HG03442 (cell line): Measurements from ENCODE around the gene RAB11B.
"Not testable (repeated sequence)": the region's sequence is repeated elsewhere in the genome, so short reads cannot be mapped to it uniquely, and the experiment has no call there.

Experiments
- ATAC-seq: cut with Tn5 transposase; IDR thresholded peaks from one replicate; pipeline ENCODE4 v1.9.1; 2021; ENCODE audit warnings: mild to moderate bottlenecking, moderate library complexity; ENCODE audit not compliant: unreplicated experiment

RAB11B gene

DNA sequence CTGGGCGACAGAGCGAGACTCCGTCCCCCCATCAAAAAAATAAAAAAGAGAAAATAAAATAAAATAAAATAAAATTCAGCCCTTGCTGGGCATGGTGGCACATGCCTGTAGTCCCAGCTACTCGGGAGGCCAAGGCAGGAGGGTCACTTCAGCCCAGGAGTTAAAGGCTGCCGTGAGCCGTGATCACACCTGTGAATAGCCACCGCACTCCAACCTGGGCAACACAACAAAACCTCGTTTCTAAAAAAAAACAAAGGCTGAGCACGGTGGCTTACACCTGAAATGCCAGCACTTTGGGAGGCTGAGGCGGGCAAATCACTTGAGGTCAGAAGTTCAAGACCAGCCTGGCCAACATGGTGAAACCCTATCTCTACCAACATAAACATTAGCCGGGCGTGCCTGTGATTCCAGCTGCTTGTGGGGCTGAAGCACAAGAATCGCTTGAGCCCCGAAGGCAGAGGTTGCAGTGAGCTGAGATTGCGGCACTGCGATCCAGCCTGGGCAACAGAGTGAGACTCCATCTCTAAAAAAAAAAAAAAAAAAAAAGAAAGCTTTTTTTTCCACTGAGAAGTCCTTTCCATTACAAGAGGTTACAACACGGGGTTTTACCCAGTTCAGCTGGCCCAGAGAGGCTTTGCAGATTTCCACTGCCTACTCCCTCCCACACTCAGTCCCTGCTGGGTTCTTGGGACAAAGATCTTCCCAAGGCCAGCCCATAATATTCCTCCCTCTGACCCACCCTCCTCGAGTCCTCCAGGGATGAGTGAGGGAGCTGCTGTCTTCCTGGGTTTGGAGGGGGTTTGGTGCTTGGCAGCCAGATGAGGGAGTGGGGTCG is 19.8 kb upstream of the RAB11B start:
- no peak for ATAC-seq

DNA sequence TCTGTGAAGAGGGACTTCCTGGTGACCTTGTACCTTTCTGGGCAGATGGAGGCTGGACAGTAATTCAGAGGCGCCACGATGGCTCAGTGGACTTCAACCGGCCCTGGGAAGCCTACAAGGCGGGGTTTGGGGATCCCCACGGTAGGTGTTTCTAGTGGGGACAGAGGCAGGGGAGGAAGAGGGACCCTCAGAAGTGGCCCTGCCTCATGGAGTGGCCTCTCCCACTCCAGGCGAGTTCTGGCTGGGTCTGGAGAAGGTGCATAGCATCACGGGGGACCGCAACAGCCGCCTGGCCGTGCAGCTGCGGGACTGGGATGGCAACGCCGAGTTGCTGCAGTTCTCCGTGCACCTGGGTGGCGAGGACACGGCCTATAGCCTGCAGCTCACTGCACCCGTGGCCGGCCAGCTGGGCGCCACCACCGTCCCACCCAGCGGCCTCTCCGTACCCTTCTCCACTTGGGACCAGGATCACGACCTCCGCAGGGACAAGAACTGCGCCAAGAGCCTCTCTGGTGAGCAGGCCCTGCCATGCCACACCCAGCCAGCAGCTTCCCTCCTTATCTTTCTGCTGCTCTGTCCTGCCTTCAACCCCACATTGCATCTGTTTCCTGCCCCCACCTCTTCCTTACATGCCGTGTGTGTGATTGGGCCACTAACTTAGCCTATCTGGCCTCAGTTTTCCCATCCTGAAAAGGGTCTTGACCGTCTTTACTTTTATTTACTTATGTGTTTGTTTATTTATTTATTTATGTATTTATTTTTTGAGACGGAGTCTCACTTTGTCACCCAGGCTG is 19.0 kb upstream of the RAB11B start:
- ATAC-seq: no peak

DNA sequence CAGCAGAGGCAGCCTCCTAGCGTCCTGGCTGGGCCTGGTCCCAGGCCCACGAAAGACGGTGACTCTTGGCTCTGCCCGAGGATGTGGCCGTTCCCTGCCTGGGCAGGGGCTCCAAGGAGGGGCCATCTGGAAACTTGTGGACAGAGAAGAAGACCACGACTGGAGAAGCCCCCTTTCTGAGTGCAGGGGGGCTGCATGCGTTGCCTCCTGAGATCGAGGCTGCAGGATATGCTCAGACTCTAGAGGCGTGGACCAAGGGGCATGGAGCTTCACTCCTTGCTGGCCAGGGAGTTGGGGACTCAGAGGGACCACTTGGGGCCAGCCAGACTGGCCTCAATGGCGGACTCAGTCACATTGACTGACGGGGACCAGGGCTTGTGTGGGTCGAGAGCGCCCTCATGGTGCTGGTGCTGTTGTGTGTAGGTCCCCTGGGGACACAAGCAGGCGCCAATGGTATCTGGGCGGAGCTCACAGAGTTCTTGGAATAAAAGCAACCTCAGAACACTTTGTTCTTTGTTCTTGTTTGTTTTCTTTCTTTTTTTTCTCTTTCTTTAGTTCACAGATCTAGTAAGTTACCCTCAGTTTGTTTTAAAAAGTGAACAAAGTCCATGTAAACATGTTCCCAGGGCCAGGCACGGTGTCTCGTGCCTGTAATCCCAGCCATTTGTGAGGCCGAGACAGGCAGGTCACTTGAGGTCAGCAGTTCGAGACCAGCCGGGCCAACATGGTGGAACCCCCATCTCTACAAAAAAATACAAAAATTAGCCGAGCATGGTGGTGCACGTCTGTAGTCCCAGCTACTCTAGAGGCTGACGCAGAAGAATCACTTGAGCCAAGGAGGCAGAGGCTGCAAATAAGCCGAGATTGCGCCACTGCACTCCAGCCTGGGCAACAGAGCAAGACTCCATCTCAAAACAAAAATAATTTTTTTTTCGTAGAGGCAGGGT is 16.0 kb upstream of the RAB11B start:
- ATAC-seq: no peak

DNA sequence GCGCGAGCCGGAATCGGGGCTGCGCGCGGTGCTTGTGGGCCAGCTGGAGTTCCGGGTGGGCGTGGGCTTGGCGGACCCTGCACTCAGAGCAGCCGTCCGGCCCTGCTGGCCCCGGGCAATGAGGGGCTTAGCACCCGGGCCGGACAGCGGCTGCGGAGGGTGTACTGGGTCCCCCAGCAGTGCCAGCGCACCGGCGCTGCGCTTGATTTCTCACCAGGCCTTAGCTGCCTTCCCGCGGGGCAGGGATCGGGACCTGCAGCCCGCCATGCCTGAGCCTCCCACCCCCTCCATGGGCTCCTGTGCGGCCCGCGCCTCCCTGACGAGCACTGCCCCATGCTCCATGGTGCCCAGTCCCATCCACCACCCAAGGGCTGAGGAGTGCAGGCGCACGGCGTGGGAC is 14.4 kb upstream of the RAB11B start:
- not testable (repeated sequence) for ATAC-seq

DNA sequence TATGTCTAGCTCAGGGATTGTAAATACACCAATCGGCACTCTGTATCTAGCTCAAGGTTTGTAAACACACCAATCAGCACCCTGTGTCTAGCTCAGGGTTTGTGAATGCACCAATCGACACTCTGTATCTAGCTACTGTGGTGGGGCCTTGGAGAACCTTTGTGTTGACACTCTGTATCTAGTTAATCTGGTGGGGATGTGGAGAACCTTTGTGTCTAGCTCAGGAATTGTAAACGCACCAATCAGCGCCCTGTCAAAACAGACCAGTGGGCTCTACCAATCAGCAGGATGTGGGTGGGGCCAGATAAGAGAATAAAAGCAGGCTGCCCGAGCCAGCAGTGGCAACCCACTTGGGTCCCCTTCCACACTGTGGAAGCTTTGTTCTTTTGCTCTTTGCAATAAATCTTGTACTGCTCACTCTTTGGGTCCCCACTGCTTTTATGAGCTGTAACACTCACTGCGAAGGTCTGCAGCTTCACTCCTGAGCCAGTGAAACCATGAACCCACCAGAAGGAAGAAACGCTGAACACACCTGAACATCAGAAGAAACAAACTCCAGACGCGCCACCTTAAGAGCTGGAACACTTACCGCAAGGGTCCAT is 13.7 kb upstream of the RAB11B start:
- ATAC-seq: not testable (repeated sequence)

DNA sequence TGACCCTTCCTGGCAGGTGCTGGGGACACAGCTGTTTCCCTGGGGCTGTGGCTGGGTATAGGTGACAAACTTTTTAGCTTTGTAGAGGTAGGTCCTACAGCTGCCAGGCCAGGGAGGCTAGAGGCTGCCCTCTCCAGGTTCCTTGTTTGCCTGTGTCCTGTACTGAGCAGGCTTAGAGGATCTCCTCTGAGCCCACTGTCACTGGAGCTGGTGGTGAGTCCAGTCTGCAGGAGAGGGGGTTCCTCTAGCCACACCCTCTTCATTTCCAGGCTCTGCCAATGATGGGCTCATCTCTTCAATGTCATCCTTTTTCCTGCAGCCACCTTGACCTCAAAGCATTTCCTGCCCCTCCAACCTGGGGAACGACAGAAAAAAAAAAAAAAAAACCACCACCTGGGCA is 12.6 kb upstream of the RAB11B start:
- ATAC-seq: no peak

DNA sequence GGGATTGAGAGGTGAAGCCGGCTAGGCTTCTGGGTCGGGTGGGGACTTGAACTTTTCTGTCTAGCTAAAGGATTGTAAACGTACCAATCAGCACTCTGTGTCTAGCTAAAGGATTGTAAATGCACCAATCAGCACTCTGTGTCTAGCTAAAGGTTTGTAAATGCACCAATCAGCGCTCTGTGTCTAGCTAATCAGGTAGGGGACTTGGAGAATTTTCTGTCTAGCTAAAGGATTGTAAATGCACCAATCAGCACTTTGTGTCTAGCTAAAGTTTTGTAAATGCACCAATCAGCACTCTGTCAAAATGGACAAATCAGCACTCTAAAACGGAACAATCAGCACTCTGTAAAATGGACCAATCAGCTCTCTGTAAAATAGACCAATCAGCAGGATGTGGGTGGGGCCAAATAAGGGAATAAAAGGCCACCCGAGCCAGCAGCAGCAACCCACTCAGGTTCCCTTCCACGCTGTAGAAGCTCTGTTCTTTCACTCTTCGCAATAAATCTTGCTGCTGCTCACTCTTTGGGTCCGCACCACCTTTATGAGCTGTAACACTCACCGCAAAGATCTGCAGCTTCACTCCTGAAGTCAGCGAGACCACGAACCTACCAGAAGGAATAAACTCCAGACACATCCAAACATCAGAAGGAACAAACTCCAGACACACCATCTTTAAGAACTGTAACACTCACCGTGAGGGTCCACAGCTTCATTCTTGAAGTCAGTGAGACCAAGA is 10.8 kb upstream of the RAB11B start:
- ATAC-seq: not testable (repeated sequence)

DNA sequence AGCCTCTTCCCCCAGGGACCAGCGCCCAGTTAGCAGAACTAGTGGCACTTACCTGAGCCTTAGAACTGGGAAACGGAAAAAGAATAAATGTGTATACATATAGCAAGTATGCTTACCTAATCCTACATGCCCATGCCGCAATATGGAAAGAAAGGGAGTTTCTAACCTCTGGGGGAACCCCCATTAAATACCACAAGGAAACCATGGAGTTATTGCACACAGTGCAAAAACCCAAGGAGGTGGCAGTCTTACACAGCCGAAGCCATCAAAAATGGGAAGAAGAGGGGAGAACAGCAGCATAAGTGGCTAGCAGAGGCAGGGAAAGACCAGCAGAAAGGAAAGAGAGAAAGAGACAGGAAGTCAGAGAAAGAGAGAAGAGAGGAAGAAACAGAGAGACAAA is 5.6 kb upstream of the RAB11B start:
- ATAC-seq: not testable (repeated sequence)

DNA sequence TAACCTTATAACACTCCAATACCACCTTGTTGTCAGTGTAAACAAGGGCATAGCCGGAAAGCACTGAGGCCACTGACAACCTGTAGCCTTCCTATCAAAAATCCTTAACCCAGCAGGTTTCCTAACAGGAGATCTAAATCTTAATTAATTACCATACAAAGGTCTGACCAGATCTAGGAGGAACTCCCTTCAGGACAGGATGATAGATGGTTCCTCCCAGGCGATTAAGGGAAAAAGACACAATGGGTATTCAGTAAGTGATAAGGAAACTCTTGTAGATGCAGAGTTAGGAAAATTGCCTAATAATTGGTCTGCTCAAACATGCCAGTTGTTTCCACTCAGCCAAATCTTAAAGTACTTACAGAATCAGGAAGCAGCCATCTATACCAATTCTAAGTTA is 5.1 kb upstream of the RAB11B start:
- ATAC-seq: not testable (repeated sequence)

DNA sequence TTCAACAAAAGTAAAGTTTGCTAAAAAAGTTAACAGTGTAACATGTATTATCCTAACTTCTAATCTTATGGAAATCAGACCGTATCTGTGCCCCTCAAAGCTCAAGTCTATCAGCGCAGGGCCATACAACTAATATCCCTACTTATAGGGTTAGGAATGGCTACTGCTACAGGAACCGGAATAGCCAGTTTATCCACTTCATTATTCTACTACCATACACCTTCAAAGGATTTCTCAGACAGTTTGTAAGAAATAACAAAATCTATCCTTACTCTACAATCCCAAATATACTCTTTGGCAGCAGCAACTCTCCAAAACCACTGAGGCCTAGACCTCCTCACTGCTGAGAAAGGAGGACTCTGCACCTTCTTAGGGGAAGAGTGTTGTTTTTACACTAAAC is 4.6 kb upstream of the RAB11B start:
- ATAC-seq: not testable (repeated sequence)

DNA sequence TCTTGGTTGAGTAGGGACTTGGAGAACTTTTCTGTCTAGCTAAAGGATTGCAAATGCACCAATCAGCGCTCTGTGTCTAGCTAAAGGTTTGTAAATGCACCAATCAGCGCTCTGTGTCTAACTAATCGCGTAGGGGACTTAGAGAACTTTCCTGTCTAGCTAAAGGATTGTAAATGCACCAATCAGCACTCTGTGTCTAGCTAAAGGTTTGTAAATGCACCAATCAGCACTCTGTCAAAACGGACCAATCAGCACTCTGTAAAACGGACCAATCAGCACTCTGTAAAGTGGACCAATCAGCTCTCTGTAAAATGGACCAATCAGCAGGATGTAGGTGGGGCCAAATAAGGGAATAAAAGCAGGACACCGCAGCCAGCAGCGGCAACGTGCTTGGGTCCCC is 3.7 kb upstream of the RAB11B start:
- ATAC-seq: not testable (repeated sequence)

DNA sequence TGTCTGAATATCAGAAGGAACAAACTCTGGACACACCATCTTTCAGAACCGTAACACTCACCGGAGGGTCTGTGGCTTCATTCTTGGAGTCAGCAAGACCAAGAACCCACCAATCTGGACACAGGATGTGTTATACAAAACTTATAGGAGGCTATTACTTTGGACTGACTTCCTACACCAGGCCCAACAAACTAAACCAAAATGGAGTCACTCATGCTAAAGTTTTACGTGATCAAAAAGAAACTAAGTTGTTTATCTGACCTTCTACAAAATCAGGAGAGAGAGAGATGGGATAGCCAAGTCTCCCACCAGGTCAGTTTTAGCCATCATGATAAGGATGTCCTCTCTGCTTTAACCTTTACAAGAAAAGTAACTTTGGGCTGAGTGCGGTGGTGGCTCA is 3.2 kb upstream of the RAB11B start:
- ATAC-seq: no peak

DNA sequence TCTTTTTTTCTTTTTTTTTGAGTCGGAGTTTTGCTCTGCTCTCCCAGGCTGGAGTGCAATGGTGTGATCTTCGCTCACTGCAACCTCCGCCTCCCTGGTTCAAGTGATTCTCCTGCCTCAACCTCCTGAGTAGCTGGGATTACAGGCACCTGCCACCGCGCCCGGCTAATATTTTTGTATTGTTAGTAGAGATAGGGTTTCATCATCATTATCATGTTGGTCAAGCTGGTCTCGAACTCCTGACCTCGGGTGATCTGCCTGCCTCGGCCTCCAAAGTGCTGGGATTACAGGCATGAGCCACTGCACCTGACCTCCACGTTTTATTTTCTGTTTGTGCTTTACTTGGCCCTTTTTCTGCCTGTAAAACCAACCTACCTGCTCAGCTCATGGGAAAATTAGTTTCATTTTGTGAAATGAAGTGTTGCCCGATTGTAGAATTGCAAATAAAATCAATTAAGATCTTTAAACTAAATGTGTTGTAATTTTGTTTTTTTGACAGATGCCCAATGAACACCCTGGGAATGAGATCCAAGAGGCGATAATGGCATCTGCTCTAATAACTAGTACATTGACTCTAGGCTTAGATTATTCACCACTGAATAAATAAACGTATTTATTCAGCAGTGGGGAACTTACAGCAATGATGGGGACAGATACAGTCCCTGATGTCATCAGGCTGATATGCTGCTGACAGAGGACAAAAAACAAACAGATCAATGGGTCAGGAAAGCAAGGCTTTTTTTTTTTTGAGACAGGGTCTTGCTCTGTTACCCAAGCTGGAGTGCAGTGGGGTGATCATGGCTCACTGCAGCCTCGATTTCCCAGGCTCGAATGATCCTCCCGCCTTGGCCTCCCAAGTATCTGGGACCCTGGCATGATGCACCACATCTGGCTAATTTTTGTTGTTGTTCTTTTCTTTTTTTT is 2.2 kb upstream of the RAB11B start:
- ATAC-seq: no peak

DNA sequence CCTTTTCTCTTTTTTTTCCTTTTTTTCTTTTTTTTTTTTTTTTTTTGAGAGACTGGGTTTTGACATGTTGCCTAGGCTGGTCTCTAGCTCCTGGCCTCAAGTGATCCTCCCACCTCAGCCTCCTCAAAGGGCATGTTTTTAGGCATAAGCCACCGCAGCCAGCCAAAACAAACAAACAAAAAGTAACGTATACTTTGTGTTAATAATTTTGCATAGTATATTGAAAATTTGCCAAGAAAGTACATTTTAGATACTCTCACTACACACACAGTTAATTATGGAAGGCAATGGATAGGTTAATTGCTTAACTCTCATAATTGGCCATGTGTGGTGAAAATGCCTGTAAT is 1.6 kb upstream of the RAB11B start:
- no peak for ATAC-seq

DNA sequence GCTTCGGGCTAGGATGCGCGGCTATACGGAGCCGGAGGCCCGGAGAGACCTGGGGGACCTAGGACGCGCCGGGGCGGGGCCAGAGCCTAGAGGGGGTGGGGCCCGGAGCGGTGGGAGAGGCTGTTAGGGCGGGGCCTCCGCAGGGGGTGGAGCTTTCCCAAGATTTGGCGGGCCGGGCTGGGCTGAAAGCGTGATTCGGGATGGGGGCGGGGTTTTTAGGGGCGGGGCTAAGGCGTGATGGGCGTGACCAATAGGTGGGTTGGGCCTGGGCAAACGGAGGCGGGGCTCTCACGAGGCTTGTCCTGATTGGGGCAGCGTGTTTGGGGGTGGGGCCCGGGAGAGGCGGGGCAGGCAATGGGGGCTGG is 439 bp downstream of the RAB11B start:
- ATAC-seq: peak; percentile 30

DNA sequence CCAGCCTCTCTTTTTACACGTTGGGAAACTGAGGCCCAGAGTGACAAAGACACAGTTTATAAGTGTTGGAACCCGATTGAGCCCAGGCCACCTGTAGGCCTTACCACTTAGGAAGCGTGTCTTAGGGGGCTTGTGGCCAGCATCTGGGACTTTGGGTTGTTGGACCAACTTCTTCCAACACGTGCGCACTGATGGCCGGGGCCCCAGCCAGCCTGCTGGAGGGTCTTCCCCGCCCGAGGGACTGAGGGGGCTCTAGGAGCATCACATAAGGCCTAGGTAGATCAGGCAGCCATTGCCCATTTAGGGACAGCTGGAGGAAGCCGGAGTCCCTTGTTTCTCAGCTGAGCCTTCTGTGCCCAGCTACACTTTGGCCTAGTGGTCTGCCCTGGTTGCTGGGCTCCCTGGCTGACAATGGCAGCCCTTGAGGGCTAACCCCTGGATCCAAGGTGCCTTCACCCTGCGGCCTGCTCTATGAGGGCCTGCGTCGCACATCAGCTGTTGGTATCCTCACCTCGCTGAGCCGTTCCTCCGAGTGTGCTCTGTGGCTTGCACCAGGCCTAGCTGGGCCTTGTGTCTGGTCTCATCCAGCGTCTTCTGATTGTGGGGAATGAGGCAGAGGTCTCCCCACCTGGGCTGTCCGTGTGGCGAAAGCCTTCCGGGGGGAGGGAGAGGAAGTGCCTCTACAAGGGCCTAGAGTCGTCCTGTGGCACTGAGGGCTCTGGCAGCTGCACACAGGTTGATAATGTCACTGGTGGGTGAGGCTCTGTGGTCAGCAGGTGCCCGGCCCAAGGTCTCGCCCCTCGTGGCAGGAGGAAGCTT is 1.2 kb downstream of the RAB11B start:
- ATAC-seq: no peak

DNA sequence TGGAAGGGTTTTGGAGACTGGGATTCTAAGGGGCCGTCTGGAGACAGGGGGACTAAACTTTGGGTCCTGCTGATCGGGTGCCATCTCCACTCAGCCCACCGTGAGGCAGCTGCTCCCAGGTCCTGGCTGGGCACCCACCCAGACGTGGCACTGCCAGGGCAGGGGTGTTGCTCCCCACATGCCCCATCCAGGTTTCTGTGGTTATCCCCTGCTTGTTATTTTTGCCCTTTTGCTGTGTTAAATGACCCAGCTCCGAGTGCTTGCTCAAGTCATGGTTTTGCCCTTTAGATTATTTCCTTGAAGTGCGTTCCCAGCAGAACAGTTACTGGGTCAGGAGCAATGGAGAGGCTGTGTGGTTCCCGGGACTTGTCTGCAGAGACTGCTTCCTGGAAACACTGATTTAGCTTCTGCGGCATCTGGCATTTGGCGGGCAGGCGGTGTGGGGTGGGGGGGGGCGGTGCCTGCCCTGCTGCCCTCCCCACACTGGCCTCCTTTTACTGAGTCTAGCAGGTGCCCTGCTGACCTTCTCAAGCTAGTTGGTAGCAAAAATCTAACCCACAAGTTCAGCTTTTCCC is 1.9 kb downstream of the RAB11B start:
- no peak for ATAC-seq
